CD4-positive, alpha-beta T cell treated with Interferon gamma for 1 hour (primary cell): ENCODE results near the gene MCEMP1.

Experiments
- DNase-seq: peaks from one replicate; pipeline ENCODE4 v3.0.0-alpha.2; 2020

MCEMP1 gene

GRCh38 chr19:7672522-7672921 is 4.4 kb upstream of the MCEMP1 start:
- no peak for DNase-seq

- peak; percentile 75 for DNase-seq
These were observed 2.6 kb upstream of the MCEMP1 start for GRCh38 chr19:7674010-7675005.

GRCh38 chr19:7676376-7676775 is 514 bp upstream of the MCEMP1 start:
- DNase-seq, result no peak

- no peak for DNase-seq
These were observed 900 bp downstream of the MCEMP1 start for GRCh38 chr19:7677669-7678311.

GRCh38 chr19:7678971-7679751 is 2.3 kb downstream of the MCEMP1 start:
- peak; percentile 77 for DNase-seq

GRCh38 chr19:7679771-7680605 is 3.1 kb downstream of the MCEMP1 start:
- no peak for DNase-seq

GRCh38 chr19:7680606-7681339 is 3.9 kb downstream of the MCEMP1 start, which contains the start of gene TRAPPC5:
TSS of gene TRAPPC5 (plus strand) at chr19:7680833. CDS start at chr19:7682254, 1,421 bp downstream.
- DNase-seq, result peak; percentile 89

GRCh38 chr19:7681340-7682174 is 4.7 kb downstream of the MCEMP1 start:
- DNase-seq, result peak; percentile 86

GRCh38 chr19:7682175-7682855 is 5.4 kb downstream of the MCEMP1 start:
- DNase-seq, result no peak

GRCh38 chr19:7685546-7686445 is 8.9 kb downstream of the MCEMP1 start:
- DNase-seq, result no peak

- DNase-seq, result no peak
These were observed 10.3 kb downstream of the MCEMP1 start for GRCh38 chr19:7687177-7687576.

- no peak for DNase-seq
These were observed 12.3 kb downstream of the MCEMP1 start for GRCh38 chr19:7689165-7689564.

GRCh38 chr19:7690779-7691258 is 13.9 kb downstream of the MCEMP1 start:
- DNase-seq, result peak; percentile 36

GRCh38 chr19:7691497-7691896 is 14.6 kb downstream of the MCEMP1 start:
- peak; percentile 41 for DNase-seq

- peak; percentile 54 for DNase-seq
These were observed 15.7 kb downstream of the MCEMP1 start for GRCh38 chr19:7692417-7693088.

- DNase-seq, result no peak
These were observed 17.6 kb downstream of the MCEMP1 start for GRCh38 chr19:7694499-7694898.

- DNase-seq, result no peak
These were observed 20.9 kb downstream of the MCEMP1 start for GRCh38 chr19:7697721-7698287.

GRCh38 chr19:7698583-7698982 is 21.7 kb downstream of the MCEMP1 start:
- DNase-seq, result no peak
